CD4-positive, alpha-beta T cell treated with Interferon alpha-2 for 1 hour (primary cell): Measurements from ENCODE around the gene ITPRID1.

Experiments
- DNase-seq, 2 donors: peaks; one replicate each; pipeline ENCODE4 v3.0.0-alpha.2; 2020 to 2022

Gene ITPRID1

DNA sequence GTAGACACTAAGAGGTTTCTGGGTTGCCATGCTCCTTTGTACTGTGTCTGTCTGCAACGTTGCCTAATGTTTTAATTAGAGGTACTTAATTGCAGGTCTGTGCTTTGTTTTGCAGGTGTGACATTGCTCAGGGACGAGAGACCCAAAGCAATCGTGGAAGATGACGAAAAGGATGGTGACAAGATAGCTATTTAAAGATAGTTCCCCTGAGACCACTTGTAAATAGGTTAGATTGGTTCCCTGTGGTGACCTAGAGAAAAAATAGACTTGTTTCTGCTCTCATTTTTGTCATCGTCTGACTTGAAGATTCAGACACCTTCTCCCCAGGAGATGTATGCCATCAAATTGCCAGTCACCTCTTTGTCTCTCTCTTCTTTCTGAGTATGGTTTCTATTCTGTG is 193.2 kb downstream of the ITPRID1 start:
- no peak for DNase-seq
